ENCODE results near the gene NECAB2.

Gene NECAB2

GRCh38 chr16:83955218-83956130 is 12.6 kb upstream of the NECAB2 start:
- H3K27me3 ChIP-seq (ENCODE audit: insufficient read depth, low read length), result no peaks in the 10 kb centered on the region; the same call in 1 of the 2 replicates
- no peaks in the 10 kb centered on the region for H3K36me3 ChIP-seq (ENCODE audit: insufficient read depth, low read depth, low read length)
- no peaks in the 10 kb centered on the region for H3K9me3 ChIP-seq (ENCODE audit: insufficient read depth, low read depth, low read length)
- H3K4me3 ChIP-seq (ENCODE audit: low read length), result no peak overlapping the region
- peaks cover 5% of the 10 kb centered on the region; the same call in 1 of the 2 replicates for H3K4me1 ChIP-seq (ENCODE audit: insufficient read depth, low read length)
- H3K9ac ChIP-seq (ENCODE audit: low read depth, low read length), result no peak overlapping the region
- no peak overlapping the region for H3K27ac ChIP-seq (ENCODE audit: low read length)

GRCh38 chr16:83956336-83957289 is 11.4 kb upstream of the NECAB2 start:
- Histone ChIP-seq H3K4me1 (ENCODE audit: insufficient read depth, low read length) (peaks cover 5% of the 10 kb centered on the region; the same call in 1 of the 2 replicates), H3K27ac (ENCODE audit: low read length) (no peak overlapping the region), H3K9ac (ENCODE audit: low read depth, low read length) (no peak overlapping the region), H3K36me3 (ENCODE audit: insufficient read depth, low read depth, low read length) (no peaks in the 10 kb centered on the region), H3K27me3 (ENCODE audit: insufficient read depth, low read length) (no peaks in the 10 kb centered on the region; the same call in 1 of the 2 replicates), H3K9me3 (ENCODE audit: insufficient read depth, low read depth, low read length) (no peaks in the 10 kb centered on the region), H3K4me3 (ENCODE audit: low read length) (no peak overlapping the region)

GRCh38 chr16:83957296-83957855 is 10.7 kb upstream of the NECAB2 start:
- H3K4me1 ChIP-seq (ENCODE audit: insufficient read depth, low read length), result peaks cover 5% of the 10 kb centered on the region; the same call in 1 of the 2 replicates
- no peaks in the 10 kb centered on the region for H3K9me3 ChIP-seq (ENCODE audit: insufficient read depth, low read depth, low read length)
- no peaks in the 10 kb centered on the region for H3K36me3 ChIP-seq (ENCODE audit: insufficient read depth, low read depth, low read length)
- H3K4me3 ChIP-seq (ENCODE audit: low read length), result no peak overlapping the region
- no peak overlapping the region for H3K27ac ChIP-seq (ENCODE audit: low read length)
- H3K9ac ChIP-seq (ENCODE audit: low read depth, low read length), result no peak overlapping the region
- no peaks in the 10 kb centered on the region; the same call in 1 of the 2 replicates for H3K27me3 ChIP-seq (ENCODE audit: insufficient read depth, low read length)

- no peaks in the 10 kb centered on the region for H3K36me3 ChIP-seq (ENCODE audit: insufficient read depth, low read depth, low read length)
- peaks cover 5% of the 10 kb centered on the region; the same call in 1 of the 2 replicates for H3K4me1 ChIP-seq (ENCODE audit: insufficient read depth, low read length)
- no peaks in the 10 kb centered on the region for H3K9me3 ChIP-seq (ENCODE audit: insufficient read depth, low read depth, low read length)
- H3K4me3 ChIP-seq (ENCODE audit: low read length), result no peak overlapping the region
- no peaks in the 10 kb centered on the region; the same call in 1 of the 2 replicates for H3K27me3 ChIP-seq (ENCODE audit: insufficient read depth, low read length)
- H3K9ac ChIP-seq (ENCODE audit: low read depth, low read length), result no peak overlapping the region
- no peak overlapping the region for H3K27ac ChIP-seq (ENCODE audit: low read length)
Measured at GRCh38 chr16:83958137-83958845, 9.8 kb upstream of the NECAB2 start.

GRCh38 chr16:83958846-83959565 is 9.0 kb upstream of the NECAB2 start:
- no peaks in the 10 kb centered on the region for H3K4me1 ChIP-seq (ENCODE audit: insufficient read depth, low read length)
- no peak overlapping the region for H3K9ac ChIP-seq (ENCODE audit: low read depth, low read length)
- no peaks in the 10 kb centered on the region; the same call in 1 of the 2 replicates for H3K27me3 ChIP-seq (ENCODE audit: insufficient read depth, low read length)
- H3K36me3 ChIP-seq (ENCODE audit: insufficient read depth, low read depth, low read length), result no peaks in the 10 kb centered on the region
- H3K9me3 ChIP-seq (ENCODE audit: insufficient read depth, low read depth, low read length), result no peaks in the 10 kb centered on the region
- no peak overlapping the region for H3K27ac ChIP-seq (ENCODE audit: low read length)
- no peak overlapping the region for H3K4me3 ChIP-seq (ENCODE audit: low read length)

GRCh38 chr16:83959656-83960434 is 8.2 kb upstream of the NECAB2 start:
- H3K27me3 ChIP-seq (ENCODE audit: insufficient read depth, low read length), result no peaks in the 10 kb centered on the region; the same call in 1 of the 2 replicates
- no peak overlapping the region for H3K9ac ChIP-seq (ENCODE audit: low read depth, low read length)
- H3K4me3 ChIP-seq (ENCODE audit: low read length), result no peak overlapping the region
- no peak overlapping the region for H3K27ac ChIP-seq (ENCODE audit: low read length)
- H3K9me3 ChIP-seq (ENCODE audit: insufficient read depth, low read depth, low read length), result no peaks in the 10 kb centered on the region
- no peaks in the 10 kb centered on the region for H3K4me1 ChIP-seq (ENCODE audit: insufficient read depth, low read length)
- no peaks in the 10 kb centered on the region for H3K36me3 ChIP-seq (ENCODE audit: insufficient read depth, low read depth, low read length)

- Histone ChIP-seq H3K9me3 (ENCODE audit: insufficient read depth, low read depth, low read length) (no peaks in the 10 kb centered on the region), H3K27me3 (ENCODE audit: insufficient read depth, low read length) (no peaks in the 10 kb centered on the region), H3K27ac (ENCODE audit: low read length) (no peak overlapping the region), H3K36me3 (ENCODE audit: insufficient read depth, low read depth, low read length) (no peaks in the 10 kb centered on the region), H3K4me1 (ENCODE audit: insufficient read depth, low read length) (no peaks in the 10 kb centered on the region), H3K4me3 (ENCODE audit: low read length) (no peak overlapping the region), H3K9ac (ENCODE audit: low read depth, low read length) (no peak overlapping the region)
Measured at GRCh38 chr16:83960521-83961249, 7.4 kb upstream of the NECAB2 start.

- H3K9me3 ChIP-seq (ENCODE audit: insufficient read depth, low read depth, low read length), result no peaks in the 10 kb centered on the region
- H3K9ac ChIP-seq (ENCODE audit: low read depth, low read length), result no peak overlapping the region
- no peak overlapping the region for H3K4me3 ChIP-seq (ENCODE audit: low read length)
- H3K4me1 ChIP-seq (ENCODE audit: insufficient read depth, low read length), result no peaks in the 10 kb centered on the region
- H3K27ac ChIP-seq (ENCODE audit: low read length), result no peak overlapping the region
- no peaks in the 10 kb centered on the region for H3K36me3 ChIP-seq (ENCODE audit: insufficient read depth, low read depth, low read length)
- no peaks in the 10 kb centered on the region for H3K27me3 ChIP-seq (ENCODE audit: insufficient read depth, low read length)
Measured at GRCh38 chr16:83961591-83961990, 6.5 kb upstream of the NECAB2 start.

GRCh38 chr16:83963277-83964119 is 4.5 kb upstream of the NECAB2 start:
- Histone ChIP-seq H3K9me3 (ENCODE audit: insufficient read depth, low read depth, low read length) (no peaks in the 10 kb centered on the region), H3K36me3 (ENCODE audit: insufficient read depth, low read depth, low read length) (no peaks in the 10 kb centered on the region), H3K4me1 (ENCODE audit: insufficient read depth, low read length) (no peaks in the 10 kb centered on the region), H3K4me3 (ENCODE audit: low read length) (no peak overlapping the region), H3K9ac (ENCODE audit: low read depth, low read length) (no peak overlapping the region), H3K27ac (ENCODE audit: low read length) (no peak overlapping the region), H3K27me3 (ENCODE audit: insufficient read depth, low read length) (no peaks in the 10 kb centered on the region)
